Left lung (tissue), 10 donors: ENCODE data around the gene CDK5RAP1. TPM values are rescaled to one million over a fixed set of nuclear protein-coding genes. Genes with fewer than 3 reads are reported as not detected.
"Not testable (repeated sequence)": the region's sequence is repeated elsewhere in the genome, so short reads cannot be mapped to it uniquely, and the experiment has no call there.

Experiments used
- ATAC-seq: fragments of 200-7000 bp; cut with Tn5 transposase; one replicate; pipeline ENCODE4 v1.9.1; 2020; ENCODE audit warnings: moderate library complexity
- DNase-seq, 4 donors: peaks; one replicate each; pipeline ENCODE4 v3.0.0-alpha.2; 2013 to 2020
- H3K27ac ChIP-seq, 2 donors: fragments of 200-600 bp; sonication (generic) in 1 of 2; one replicate each; pipeline versions ENCODE4 v1.5.0 to v1.8.0; 2020 to 2021
- H3K27me3 ChIP-seq, 2 donors: fragments of 200-600 bp; sonication (generic) in 1 of 2; one replicate each; pipeline versions ENCODE4 v1.5.0 to v1.8.0; 2020 to 2021
- H3K36me3 ChIP-seq, 2 donors: fragments of 200-600 bp; sonication (generic) in 1 of 2; one replicate each; pipeline versions ENCODE4 v1.5.0 to v1.8.0; 2020 to 2021
- H3K4me1 ChIP-seq, 2 donors: fragments of 200-600 bp; one replicate each; pipeline ENCODE4 v1.8.0; 2021
- H3K4me3 ChIP-seq, 2 donors: fragments of 200-600 bp; sonication (generic) in 1 of 2; one replicate each; pipeline versions ENCODE4 v1.5.0 to v1.8.0; 2020 to 2021; ENCODE audit warnings: mild to moderate bottlenecking in 1 of 2
- H3K9me3 ChIP-seq, 2 donors: fragments of 200-600 bp; sonication (generic) in 1 of 2; one replicate each; pipeline versions ENCODE4 v1.5.0 to v1.8.0; 2020 to 2021
- CTCF ChIP-seq, 2 donors: fragments of 200-600 bp; sonication (generic) in 1 of 2; IDR thresholded peaks; one replicate each; pipeline versions ENCODE4 v1.5.0 to v1.8.0; 2021; ENCODE audit warnings: antibody characterized with exemption in 2 of 2
- intact Hi-C, 2 donors: fragments of 100-400 bp; cut with DNase I; formaldehyde crosslinking; loops; one replicate each; pipeline versions ENCODE4 v1.11.2 to v1.14.2; 2022
- polyA plus RNA-seq, 6 donors: library from polyadenylated mRNA; unstranded; fragments of 120-200 nt; gene quantifications; one replicate each; pipeline ENCODE4 v1.2.1, GENCODE V29; 2013; ENCODE audit not compliant: insufficient read length in 6 of 6
- total RNA-seq, 2 donors: library from RNA; stranded (reverse); fragmentation: NEBNext Ultra II Directional; extraction: Animal tissue kit (Norgen Biotek cat#: 25700); gene quantifications; one replicate each; pipeline ENCODE4 v1.2.1, GENCODE V29; 2021
- donor health status: DM: no; HTN: yes; CAD: no.
- donor health status: DM: no; HTN: no; CAD: no.

CDK5RAP1 gene
- total and polyA plus RNA-seq, 8 donors, result 20.9 to 44.3 (median 37.1) TPM

DNA sequence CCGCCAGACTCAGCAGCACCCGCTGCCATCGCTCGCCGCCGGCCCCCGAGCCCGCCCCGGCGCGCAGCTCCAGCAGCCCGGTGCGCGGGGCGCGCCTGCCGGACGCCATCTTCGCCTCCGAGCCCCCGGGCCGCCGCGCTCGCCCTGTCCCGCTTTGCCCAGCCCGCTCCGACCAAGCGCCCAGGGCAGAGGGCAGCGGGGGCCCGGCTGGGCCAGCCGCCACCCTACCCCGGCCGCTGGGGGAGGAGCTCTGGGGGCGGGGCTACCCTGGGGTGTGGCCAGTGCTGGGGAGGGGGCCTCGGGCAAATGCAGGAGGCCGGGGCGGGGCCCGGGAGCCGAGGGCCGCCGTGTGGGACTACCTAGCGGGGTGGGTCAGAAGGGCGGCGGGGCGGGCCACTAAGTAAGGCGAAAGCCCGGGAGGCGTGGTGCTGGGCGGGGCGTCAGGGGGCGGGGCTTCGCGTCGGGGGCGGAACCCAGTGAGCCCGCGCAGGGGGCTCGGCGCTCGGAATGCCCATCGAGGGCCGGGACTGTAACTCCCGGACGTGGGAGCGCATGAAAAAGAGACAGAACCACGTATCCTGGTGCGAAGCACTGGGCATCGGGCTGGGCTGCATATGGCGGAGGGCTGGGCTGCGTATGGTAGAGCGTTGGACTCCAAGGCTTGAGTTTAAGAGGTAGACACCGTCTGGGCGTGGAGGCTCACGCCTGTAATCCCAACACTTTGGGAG, 42.4 kb upstream of the CDK5RAP1 start, which contains the start of gene SNTA1:
Gene SNTA1, minus strand, starts transcription at position 252 of the 728 bp plus-strand sequence. Its CDS starts 143 bp downstream, at position 109.
- peaks cover 0 to 11% of the 10 kb centered on the region in 2 donors for H3K27me3 ChIP-seq
- peak; percentile 60 to 99 (median 91) for DNase-seq
- H3K4me3 ChIP-seq, result peak within 1 kb of the TSS; percentile 55 to 79
- peak within 1 kb of the TSS in 1 of 2 donors; percentile 58 for H3K27ac ChIP-seq
- H3K4me1 ChIP-seq, result peaks cover 0 to 16% of the 10 kb centered on the region in 2 donors
- intact Hi-C loops, result no loop called here
- H3K36me3 ChIP-seq, result no peaks in the 10 kb centered on the region
- ATAC-seq, result peak; percentile 97
- TF ChIP-seq CTCF (IDR thresholded peaks at IDR 0.05), result no peak
- peaks cover 0 to 3% of the 10 kb centered on the region in 2 donors for H3K9me3 ChIP-seq

- Histone ChIP-seq H3K9me3 (no peaks in the 10 kb centered on the region), H3K4me3 (peak overlapping the region; percentile 55 to 79), H3K36me3 (no peaks in the 10 kb centered on the region), H3K4me1 (peaks cover 0 to 16% of the 10 kb centered on the region in 2 donors), H3K27me3 (peaks cover 0 to 11% of the 10 kb centered on the region in 2 donors), H3K27ac (peak overlapping the region in 1 of 2 donors; percentile 58)
- no peak for TF ChIP-seq CTCF (IDR thresholded peaks at IDR 0.05)
- DNase-seq (peak in 2 of 4 donors; percentile 36 to 38), ATAC-seq (peak; percentile 6)
- intact Hi-C loops, result no loop called here
These were observed 41.7 kb upstream of the CDK5RAP1 start for GRCh38 chr20:33443006-33443511.

- Histone ChIP-seq H3K36me3 (no peaks in the 10 kb centered on the region), H3K9me3 (no peaks in the 10 kb centered on the region), H3K4me1 (peaks cover 0 to 16% of the 10 kb centered on the region in 2 donors), H3K27me3 (peaks cover 0 to 11% of the 10 kb centered on the region in 2 donors), H3K4me3 (peak overlapping the region in 1 of 2 donors; percentile 79), H3K27ac (no peak overlapping the region)
- intact Hi-C loops, result no loop called here
- TF ChIP-seq CTCF (IDR thresholded peaks at IDR 0.05), result no peak
- DNase-seq, result no peak
- no peak for ATAC-seq
These were observed 41.1 kb upstream of the CDK5RAP1 start for GRCh38 chr20:33442136-33443005.

DNA sequence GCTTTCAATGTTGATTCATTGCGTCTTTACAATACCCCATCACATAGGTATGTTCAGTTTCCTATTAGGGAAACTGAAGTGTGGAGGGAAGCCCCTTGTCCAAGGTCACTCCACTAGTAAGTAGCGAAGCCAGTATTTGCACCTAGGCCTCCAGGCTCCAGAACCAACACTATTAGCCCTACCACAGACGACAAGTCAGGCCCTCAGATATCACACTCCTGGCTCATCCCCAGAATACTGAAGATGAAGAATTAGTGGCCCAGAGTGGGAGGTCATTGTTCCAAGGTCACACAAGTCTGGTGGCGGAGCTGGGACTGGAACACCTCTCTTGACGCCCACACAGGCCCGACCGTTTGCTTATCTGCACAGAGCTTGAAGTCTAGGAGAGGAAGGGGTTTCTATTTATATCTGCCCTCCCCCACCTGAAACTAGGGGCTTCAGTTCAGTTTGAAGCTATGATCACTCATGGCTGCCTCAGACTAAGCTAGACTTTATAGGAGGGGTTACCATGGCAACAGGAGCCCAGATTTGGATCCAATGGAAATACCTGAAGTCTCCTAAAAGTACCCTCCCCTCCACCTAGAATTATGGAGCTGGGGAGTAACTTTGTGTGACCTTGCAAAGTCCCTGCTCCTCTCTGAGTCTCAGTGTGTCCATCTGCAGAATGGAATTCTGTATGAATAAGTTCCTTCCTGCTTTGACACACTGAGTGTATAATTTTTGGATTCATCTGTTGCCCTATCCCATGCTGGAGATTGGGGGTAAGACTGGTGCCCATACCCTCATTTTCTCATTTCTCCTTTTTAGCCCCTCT, 40.0 kb upstream of the CDK5RAP1 start:
- Histone ChIP-seq H3K27me3 (peaks cover 0 to 11% of the 10 kb centered on the region in 2 donors), H3K27ac (no peak overlapping the region), H3K4me3 (no peak overlapping the region), H3K4me1 (peaks cover 0 to 16% of the 10 kb centered on the region in 2 donors), H3K9me3 (no peaks in the 10 kb centered on the region), H3K36me3 (no peaks in the 10 kb centered on the region)
- intact Hi-C loops, result no loop called here
- ATAC-seq (no peak), DNase-seq (no peak)
- TF ChIP-seq CTCF (IDR thresholded peaks at IDR 0.05), result no peak

- H3K36me3 ChIP-seq, ATAC-seq, H3K4me3 ChIP-seq, DNase-seq, intact Hi-C loops, H3K27ac ChIP-seq, H3K9me3 ChIP-seq: not testable (repeated sequence)
- Histone ChIP-seq H3K27me3 (peaks cover 0 to 11% of the 10 kb centered on the region in 2 donors), H3K4me1 (peaks cover 0 to 16% of the 10 kb centered on the region in 2 donors)
These were observed 39.2 kb upstream of the CDK5RAP1 start for GRCh38 chr20:33440562-33440961.
